Stimulated activated CD4-positive, alpha-beta T cell treated with anti-CD3 and anti-CD28 coated beads, Interleukin-12 subunit alpha, Interleukin-12 subunit beta, amount 100 ng/mL, for 4 hours (primary cell): ENCODE results near the gene SLC15A3.
"Not testable (repeated sequence)": the region's sequence is repeated elsewhere in the genome, so short reads cannot be mapped to it uniquely, and the experiment has no call there.

Experiments used
- DNase-seq: peaks from one replicate; pipeline ENCODE4 v3.0.0-alpha.2; 2020

SLC15A3 gene

DNA sequence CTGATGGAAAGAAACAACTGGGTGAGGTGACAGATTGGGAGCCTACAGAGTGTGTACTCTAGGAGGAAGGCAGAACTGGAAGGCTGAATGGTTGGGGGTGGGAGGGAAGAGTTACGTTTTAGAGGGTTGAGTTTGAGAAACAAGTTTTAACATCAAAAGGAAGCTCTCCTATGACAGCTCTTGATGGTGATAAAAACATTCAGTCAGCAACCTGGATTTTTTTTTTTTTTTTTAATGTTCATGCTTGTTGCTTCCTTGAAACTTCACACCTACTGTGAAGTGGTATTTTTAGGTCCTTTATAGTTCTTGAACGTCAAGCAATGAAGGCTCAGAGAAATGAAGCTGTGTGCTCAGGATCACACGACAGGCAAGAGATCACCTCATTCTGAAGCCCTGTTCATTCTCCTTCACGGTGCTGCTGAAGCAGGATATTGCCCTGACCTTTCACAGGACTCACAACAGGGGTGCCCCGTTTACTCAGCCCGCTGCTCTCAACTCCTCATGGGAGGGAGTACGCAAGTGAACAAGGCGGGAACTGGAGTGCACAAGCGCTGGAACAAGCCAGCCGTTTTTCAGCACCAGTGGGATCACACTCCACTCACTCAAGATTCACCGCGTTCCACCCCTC, 39.6 kb downstream of the SLC15A3 start:
- DNase-seq = no peak

DNA sequence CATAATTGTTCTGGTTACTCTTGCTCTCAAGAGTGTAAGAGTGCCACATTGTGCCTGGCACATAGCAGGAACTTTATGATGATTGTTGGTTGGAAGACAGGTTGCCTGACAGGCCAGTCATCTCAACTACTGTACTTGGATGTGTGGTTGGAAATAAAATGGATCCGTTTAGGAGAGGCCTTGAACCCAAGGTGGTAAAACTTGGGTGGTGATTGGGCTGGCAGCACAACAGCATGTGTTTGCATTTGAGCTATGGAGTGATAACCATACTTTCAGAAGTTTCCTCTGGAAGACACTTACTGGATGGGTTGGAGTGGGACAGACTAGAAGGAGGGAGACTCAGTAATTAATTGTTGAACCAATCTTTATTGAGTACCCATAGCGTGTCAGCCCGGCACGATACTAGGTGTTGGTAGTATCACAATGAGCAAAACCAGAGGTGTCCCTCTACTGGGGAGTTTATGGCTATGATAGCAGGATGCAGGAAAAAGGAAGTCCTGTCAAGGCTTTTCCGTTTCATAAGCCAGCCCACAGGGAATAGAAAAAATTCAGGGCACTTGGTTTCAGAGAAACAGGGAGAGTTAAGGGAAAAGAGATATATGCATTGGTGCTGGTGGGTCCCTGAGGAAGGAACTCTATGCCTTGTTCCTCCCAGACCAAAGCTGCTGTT, 41.1 kb downstream of the SLC15A3 start:
- no peak for DNase-seq

DNA sequence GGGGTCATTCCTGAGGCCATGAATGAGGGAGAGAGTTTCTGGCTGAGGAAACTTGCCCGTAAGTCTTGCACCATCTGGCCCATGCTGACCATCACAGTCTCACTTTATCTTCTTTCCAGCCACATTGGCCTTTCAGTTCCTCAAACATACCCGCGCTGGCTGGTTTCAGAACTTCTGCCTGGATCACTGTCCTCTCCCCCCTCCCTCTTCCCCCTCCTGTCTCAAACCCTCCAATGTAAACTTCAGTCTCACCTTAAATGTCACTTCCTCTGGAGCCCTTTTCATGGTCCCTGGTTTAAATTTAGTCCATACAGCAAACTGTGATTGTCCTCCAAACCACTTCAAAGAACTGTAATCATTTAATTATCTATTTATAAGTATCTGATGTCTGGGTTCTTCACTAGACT, 41.7 kb downstream of the SLC15A3 start:
- no peak for DNase-seq

DNA sequence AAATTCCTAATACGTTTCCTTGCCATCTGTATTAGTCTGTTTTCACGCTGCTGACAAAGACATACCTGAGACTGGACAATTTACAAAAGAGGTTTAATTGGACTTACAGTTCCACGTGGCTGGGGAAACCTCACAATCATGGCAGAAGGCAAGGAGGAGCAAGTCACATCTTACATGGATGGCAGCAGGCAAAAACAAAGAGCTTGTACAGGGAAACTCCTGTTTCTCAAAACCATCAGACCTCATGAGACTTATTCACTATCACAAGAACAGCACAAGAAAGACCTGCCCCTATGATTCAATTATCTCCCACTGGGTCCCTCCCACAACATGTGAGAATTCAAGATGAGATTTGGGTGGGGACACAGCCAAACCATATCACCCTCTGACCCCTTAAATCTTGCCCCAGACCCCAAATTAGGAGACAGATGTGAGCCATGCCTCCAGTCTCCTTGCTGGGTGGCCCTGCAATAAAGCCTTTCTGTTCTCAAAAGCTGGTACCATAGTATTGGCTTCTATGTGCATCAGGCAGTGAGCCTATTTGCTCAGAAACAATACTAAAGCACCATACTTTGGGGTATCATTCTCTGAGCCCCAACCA, 42.2 kb downstream of the SLC15A3 start:
- DNase-seq = not testable (repeated sequence)

DNA sequence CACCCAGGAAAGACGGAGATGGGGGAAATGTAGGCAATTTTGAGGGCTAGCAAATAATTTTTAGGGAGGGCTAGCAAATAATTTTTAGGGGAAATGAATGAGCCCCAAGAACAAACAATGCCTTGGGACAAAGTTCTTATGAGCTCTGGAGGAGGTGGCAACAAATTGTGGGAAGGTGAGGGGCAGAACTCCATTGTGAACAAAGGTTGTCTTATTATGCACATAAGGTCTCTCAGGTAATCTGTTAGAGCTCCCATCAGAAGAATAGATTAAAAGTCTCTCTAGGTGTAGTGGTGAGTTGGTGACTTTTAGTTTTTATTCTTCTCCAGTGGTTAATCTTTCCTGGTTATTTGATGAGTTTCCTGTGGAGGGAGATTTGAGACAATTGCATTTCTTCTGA, 43.2 kb downstream of the SLC15A3 start:
- DNase-seq = no peak

DNA sequence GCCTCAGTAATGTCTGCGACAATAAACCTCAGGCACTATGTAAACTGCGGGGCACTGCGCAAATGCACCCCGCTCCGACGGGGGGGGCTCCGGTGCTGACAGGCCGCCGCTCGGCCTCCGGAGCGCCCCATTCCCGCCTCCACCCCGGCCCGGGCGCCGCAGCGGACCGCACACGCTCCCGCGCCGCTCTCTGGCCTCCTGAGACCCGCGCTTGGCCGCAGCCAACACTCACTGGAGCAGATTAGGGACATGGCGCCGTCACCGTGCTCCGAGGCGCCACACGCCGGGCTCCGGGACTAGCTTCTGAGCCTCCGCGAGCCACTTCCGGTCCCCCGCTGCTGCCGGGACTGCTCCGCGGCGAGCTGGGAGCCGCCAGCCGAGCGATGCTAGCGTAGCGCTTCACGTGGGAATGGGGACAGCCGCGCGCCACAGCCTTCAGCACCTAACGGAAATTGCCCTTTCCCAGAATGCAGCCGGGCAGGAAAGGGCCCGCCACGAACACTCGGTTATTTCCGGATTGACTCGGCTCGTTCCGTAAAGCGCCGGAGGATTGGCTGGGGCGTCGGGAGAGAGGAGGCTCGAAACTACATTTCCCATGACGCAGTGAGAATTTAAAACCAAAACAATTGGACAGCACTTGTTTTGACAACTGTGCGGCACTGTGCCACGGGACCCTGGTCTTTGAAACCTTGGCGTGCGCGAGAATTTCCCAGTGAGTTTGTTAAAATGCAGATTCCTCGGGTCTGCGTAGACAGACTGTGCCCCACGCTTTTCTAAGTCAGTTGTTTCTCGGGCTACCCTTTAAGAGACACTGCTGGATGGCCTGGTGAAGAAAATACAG, 45.6 kb downstream of the SLC15A3 start, which contains the start of gene PRPF19:
TSS of gene PRPF19 (minus strand) at position 454 of the 841 bp plus-strand sequence. CDS start at position 251, 203 bp downstream.
- DNase-seq = peak; percentile 98

DNA sequence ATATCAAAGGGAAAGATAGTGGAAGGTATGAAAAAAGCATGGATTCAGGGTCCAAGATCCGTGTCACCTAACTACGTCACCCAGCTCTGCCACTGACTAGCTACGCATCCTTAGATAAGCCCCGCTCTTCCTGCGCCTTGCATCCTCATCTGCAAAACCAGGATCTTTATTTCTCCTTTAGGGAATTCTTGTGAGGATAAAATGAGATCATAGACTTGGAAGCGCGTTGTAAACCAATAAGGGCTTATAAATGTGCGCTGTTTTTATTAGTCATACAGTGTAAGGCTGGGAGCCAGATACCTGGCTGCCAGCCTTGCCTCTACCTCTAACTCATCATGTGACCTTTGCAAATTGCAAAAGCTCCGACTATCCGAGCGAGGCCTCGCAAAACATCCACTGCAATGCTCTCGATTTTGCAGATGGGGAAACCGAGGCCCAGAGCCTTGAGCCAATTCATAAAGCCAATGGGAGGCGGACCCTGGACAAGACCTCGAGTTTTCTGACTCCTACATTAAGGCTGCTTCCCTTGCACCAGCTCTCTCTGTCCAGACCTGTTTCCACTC, 46.3 kb downstream of the SLC15A3 start:
- DNase-seq = no peak

DNA sequence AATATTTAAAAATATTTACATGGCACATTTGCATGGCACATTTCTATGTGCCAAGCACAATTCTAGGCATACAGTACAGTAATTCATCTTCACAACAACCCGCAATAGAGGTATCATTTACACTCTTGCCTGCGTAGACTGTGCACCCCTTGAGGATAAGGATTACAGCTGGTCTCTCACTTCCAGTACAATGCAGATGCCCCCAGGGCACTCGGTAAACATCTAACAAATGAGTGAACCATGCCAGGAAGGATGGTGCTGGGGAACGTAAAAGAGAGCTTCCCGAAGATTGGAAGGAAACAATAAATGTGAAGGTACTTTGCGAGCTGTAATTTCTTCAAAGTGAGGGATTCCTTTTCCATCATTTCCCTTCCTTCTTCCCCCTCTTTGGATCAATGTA, 46.9 kb downstream of the SLC15A3 start:
- DNase-seq = no peak

DNA sequence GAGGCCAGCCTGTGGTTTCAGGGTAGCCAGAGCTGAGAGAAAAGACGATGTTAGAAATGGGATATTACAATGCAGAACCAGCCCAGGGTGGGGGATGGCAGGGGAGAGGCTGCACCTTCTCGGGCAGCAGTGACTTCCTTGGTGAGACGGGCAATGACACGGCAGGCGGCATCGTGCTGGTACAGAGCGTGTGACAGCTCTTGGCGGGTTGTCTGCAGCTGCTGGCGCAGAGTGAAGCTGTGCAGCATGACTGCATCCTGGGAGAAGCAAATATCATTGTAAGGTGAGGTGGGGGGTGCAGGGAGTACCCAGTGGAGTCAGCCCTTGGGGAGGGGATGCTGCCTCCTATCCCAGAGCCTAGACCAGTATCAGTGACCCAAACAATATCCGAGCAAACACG, 49.4 kb downstream of the SLC15A3 start:
- DNase-seq = no peak

DNA sequence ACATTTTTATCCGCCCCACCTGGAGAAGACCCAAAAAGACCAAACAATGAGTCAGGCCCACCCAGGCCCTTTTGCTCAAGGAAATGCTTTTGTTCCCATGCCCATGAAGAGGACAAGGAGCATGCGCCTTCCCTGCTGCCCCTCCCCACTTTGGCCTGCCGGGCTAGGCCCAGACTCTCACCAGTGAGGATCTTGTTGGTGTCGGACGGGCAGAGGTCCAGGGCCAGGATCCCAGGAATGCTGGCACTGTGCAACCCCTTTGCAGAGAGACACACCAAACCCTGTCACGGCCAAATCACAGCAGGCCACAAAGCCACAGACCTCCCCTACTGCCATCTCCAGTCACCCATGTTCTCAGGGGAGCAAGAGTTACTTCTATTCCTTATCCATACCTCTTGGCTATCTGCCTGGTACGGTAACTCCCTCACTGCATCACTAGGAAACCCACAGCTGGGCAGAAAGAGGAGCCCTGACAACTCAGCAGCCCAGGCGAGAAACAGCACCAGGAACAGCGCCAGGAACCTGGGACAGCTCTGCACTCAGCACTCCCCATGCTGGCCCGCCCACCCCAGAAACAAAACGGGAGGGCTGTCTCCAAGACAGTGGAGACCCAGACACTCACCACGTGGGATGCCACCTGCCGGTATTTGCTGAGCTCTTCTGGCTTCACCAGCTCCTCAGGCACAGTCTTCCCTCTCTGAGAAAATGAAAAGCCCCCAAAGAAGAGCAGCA, 51.1 kb downstream of the SLC15A3 start:
- no peak for DNase-seq

DNA sequence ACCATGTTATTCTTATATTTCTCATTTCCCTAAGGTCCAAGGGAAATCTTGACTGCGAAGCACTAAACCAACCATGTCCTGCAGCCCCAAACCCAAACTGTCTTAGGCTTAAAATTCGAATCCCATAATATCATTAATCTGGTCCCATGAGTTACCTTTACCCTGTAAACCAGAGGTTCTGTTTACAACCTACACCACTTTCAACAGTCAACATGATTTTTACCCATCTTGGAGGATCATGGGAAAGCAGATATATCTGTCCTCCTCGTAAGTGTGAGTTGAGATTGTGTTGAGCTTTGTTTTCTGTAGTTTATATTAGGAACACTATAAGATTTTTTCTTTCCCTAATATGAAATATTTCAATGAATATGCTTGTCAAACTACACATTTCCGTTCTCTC, 52.0 kb downstream of the SLC15A3 start:
- no peak for DNase-seq

DNA sequence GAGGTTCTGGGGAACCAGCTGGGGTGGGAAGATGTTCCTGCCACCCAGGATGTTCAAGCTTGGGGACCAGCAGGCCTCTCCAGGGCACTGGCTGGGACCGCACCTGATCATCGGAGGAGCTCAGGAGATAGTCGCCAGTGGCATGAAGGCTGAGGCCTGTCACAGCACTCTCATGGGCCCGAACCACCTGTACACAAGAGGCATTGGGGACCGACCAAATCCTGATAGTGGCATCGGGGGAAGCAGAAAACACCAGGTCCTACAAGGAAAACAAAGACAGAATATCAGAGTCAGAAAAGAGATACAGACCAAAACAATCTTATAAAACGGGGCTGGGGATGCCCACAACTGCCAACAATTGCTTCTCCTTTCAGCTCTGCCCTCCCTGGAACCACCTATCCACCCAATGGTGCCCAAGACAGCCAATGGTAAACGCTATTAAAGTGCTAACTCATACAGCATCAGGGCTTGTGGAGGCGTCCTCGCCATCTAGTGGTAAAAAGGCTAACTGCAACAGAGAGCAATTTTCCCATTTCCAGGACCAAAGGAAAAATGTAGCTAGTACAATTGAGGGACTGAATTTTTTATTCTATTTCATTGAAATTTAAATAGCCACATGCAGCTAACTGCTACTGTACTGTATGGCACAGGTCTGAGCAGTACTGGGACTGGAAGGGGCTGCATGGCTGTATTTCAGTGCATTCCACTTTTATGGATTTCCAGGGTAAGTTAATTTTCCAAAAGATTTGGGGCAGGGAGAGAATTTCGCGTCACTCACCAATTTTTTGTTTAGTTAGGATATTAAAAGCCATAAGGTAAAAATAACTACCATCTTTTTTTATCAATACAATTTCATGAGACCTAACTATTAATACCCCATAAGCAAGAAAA, 52.7 kb downstream of the SLC15A3 start:
- no peak for DNase-seq

DNA sequence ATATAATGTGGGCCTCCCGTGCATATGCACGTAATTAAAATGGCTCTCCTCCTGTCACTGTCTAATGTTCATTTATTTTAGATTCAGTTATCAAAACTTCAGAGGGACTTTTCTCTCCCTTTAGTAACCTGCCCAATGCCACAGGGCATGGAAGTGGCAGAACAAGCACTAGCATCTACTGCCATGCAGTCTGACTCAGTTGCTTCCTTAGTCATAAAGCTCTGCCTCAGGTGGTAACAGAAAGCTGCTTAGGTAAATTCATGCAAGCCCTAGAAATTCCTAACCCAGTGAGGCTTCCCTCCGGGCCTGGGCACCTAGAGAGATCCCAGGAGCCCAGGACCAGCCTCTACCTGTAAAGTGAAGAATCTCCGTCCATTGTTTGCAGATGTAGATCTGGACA, 54.5 kb downstream of the SLC15A3 start:
- no peak for DNase-seq

DNA sequence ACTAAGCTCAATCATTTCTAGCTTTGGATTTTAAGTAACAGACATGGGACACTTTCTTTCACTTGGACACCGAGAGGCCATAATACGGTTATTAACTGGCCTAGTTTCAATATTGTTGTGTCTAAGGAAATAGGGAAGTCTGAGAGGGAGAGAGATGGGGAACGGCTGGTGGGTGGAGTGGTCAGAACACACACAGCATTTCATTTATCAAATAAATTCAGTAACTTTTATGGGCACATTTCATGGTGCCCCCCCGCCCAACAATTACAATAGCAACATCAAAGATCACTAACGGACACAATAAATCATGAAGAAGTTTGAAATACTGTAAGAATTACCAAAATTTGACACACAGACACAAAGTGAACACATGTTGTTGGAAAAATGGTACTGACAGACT, 56.3 kb downstream of the SLC15A3 start:
- DNase-seq = no peak

DNA sequence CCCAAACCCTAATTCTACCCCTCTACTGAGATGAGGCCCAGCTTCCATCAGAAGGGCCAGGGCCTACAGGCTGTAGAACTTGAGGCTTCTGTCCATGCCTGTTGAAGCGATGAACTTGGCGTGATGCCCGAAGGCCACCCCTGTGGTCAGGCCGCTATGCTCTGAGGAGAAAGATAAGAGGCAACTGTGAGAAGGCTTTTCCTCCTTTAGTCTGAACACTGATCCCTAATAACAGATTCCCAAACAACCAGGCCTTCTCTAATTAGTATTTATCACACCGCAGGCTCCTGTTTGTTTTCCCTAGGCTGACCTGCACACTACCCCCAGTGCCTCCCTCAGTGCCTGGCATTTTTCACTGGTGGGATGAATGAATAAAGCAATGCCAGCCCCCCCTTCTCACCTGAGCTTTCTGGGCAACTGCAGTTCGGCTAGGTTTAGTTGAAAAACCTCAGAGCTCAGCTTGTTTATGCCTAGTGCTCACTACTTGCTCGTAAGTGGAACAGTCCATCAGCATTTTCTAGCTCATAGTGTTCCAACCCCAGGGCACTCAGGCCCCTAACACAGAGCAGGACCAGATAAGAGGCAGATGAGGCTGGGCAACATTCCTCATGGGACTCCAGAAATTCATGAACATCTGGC, 60.8 kb downstream of the SLC15A3 start:
- DNase-seq = no peak

DNA sequence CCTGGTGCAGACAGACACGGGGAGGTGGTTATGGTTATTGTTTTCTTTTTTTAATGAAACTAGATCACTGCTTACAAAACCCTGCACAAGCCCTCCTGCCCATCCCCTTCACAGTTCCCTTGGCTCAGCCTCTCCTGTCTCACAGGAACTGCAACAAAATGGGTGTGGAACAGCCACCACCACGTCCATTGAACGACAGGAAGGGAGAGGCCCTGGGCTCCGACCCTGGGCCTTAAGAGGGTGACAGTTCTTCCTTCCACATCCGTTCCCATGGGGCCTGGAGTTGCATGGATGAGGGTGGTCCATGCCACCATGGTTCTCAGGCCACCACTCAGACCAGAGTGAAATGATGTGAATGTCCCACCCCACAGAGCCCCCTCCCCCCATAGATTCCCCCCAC, 61.3 kb downstream of the SLC15A3 start:
- no peak for DNase-seq

DNA sequence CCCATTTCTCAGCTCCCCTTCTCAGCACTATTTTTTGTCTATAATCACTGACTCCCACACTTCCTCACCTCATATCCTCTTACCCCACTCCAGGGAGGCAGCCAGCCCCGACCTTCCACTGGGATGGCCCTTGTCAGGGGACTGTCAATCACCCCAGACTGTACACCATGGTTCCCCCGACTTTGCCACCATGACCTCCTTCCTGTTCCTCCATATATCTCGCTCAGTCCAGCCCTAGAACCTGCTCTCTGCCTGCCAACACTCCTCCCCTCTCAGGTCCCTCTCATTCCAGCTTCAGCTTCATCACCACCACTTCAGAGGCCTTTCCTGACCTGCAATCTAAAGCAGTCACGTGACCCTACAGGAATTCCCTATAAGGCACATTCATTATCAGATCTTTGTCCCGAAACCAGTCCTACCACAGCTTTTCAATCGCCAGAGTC, 62.1 kb downstream of the SLC15A3 start:
- no peak for DNase-seq

DNA sequence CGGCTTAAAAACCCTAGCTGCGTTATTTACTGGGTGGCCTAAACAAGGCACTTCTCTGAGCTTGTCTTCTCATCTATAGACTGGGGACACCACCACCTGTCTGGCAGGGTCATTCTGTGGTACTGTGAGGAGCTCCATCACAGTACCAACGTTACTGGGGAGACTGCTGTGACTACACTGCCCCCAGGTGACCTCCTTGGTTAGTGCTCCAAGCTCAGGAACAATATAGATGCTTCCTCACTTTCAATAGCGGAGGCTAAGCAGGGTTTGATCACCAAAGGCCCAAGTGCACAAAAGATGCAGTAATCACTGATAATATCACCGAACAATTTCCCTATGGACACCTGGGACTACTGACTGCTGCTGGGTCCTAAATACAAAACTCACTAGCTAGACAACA, 64.4 kb downstream of the SLC15A3 start:
- DNase-seq = no peak
